SU-DHL-6 (cell line): ENCODE data around the gene ATG2B.

Source experiments
- H2AFZ ChIP-seq: fragments of 200-600 bp; sonication (generic); 2 replicates; pipeline ENCODE4 v1.6.1; 2014; ENCODE audit warnings: low read depth, mild to moderate bottlenecking, moderate library complexity, mixed read lengths, antibody characterized with exemption, low read length; ENCODE audit not compliant: severe bottlenecking
- H3F3A ChIP-seq: fragments of 200-600 bp; shearing (Covaris generic); 2 replicates; pipeline ENCODE4 v1.6.0; 2016; ENCODE audit warnings: antibody characterized with exemption, mild to moderate bottlenecking; ENCODE audit not compliant: insufficient read depth
- H3K27ac ChIP-seq: fragments of 200-600 bp; sonication (generic); 2 replicates; pipeline ENCODE4 v1.5.1; 2016; ENCODE audit warnings: low read depth, mild to moderate bottlenecking, low read length, moderate library complexity, mixed read lengths
- H3K27me3 ChIP-seq: fragments of 200-600 bp; sonication (generic), shearing (Covaris generic); 2 replicates; pipeline ENCODE4 v1.6.0; 2014; ENCODE audit warnings: mild to moderate bottlenecking, low read length
- H3K36me3 ChIP-seq: fragments of 200-600 bp; sonication (generic); 2 replicates; pipeline ENCODE4 v1.6.1; 2014; ENCODE audit warnings: mild to moderate bottlenecking, low read length, mixed read lengths
- H3K4me2 ChIP-seq: fragments of 300-600, 200-600 bp; shearing (Covaris generic), sonication (generic); 2 replicates; pipeline ENCODE4 v1.6.0; 2014; ENCODE audit warnings: low read length, low read depth, mild to moderate bottlenecking; ENCODE audit not compliant: poor library complexity, severe bottlenecking
- H3K4me3 ChIP-seq: fragments of 200-600 bp; sonication (generic); 2 replicates; pipeline ENCODE4 v1.5.1; 2014; ENCODE audit warnings: antibody characterized with exemption, low read length, mild to moderate bottlenecking, mixed read lengths; ENCODE audit not compliant: insufficient read depth, poor library complexity, severe bottlenecking
- H3K79me2 ChIP-seq: fragments of 200-600 bp; sonication (generic); 2 replicates; pipeline ENCODE4 v1.6.1; 2014; ENCODE audit warnings: mild to moderate bottlenecking, low read length, moderate library complexity; ENCODE audit not compliant: insufficient read depth
- H3K9ac ChIP-seq: fragments of 200-600 bp; sonication (generic); 2 replicates; pipeline ENCODE4 v1.7.0; 2014; ENCODE audit warnings: mild to moderate bottlenecking, low read length
- H3K9me2 ChIP-seq: fragments of 200-600 bp; sonication (generic); replicated peaks from 2 replicates; pipeline ENCODE4 v1.6.1; 2014; ENCODE audit warnings: low read length; ENCODE audit not compliant: insufficient read depth
- H3K9me3 ChIP-seq: fragments of 200-600 bp; sonication (generic); 2 replicates; pipeline ENCODE4 v1.6.1; 2014; ENCODE audit warnings: low read length, mixed read lengths; ENCODE audit not compliant: insufficient read depth
- H4K20me1 ChIP-seq: fragments of 200-600 bp; sonication (generic); 2 replicates; pipeline ENCODE4 v1.6.1; 2014; ENCODE audit warnings: low read depth, mild to moderate bottlenecking, antibody characterized with exemption, low read length, moderate library complexity, mixed read lengths
- EZH2phosphoT487 ChIP-seq: fragments of 200-600 bp; sonication (generic), shearing (Covaris generic); conservative IDR thresholded peaks from 2 replicates; pipeline ENCODE4 v1.6.1; 2018; ENCODE audit warnings: mild to moderate bottlenecking, antibody characterized with exemption, low read length, moderate library complexity, mixed read lengths
- TF ChIP-seq, protein P1 (sequence below): fragments of 200-600 bp; sonication (generic); IDR thresholded peaks from one replicate; pipeline ENCODE4 v1.5.1; 2017; ENCODE audit warnings: antibody characterized with exemption, mild to moderate bottlenecking, low read length, moderate library complexity; ENCODE audit not compliant: insufficient read depth, poor library complexity, severe bottlenecking

Gene ATG2B

DNA sequence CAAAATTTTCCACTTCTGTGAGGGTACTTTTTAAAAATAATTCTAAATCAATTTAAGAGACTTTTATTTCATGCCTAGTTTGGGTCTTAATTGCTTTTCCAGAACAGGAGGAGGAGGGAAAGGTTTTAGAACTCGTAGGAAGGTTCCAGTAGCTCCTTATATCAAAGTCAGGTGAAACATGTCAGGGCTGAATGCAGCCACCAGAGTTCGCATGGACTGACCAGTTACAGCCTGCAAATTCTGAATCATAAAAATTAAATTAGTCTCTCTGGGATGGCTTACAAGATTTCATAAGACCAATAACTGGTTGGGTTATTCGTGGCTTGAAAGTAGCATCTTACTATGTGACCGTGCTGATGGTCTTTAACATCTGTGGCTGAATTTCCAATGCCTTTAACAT lies 106.7 kb downstream of the ATG2B start:
- H3K4me2 ChIP-seq = no peak overlapping the region
- no peak overlapping the region for H3K9ac ChIP-seq
- no peaks in the 10 kb centered on the region for H3K79me2 ChIP-seq
- H3K27me3 ChIP-seq = no peaks in the 10 kb centered on the region
- H4K20me1 ChIP-seq = no peaks in the 10 kb centered on the region
- no peak overlapping the region for H3K4me3 ChIP-seq
- H3K27ac ChIP-seq = no peak overlapping the region
- no peak for TF ChIP-seq EZH2phosphoT487
- TF ChIP-seq, protein P1, sequence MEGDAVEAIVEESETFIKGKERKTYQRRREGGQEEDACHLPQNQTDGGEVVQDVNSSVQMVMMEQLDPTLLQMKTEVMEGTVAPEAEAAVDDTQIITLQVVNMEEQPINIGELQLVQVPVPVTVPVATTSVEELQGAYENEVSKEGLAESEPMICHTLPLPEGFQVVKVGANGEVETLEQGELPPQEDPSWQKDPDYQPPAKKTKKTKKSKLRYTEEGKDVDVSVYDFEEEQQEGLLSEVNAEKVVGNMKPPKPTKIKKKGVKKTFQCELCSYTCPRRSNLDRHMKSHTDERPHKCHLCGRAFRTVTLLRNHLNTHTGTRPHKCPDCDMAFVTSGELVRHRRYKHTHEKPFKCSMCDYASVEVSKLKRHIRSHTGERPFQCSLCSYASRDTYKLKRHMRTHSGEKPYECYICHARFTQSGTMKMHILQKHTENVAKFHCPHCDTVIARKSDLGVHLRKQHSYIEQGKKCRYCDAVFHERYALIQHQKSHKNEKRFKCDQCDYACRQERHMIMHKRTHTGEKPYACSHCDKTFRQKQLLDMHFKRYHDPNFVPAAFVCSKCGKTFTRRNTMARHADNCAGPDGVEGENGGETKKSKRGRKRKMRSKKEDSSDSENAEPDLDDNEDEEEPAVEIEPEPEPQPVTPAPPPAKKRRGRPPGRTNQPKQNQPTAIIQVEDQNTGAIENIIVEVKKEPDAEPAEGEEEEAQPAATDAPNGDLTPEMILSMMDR = no peak
- no peaks in the 10 kb centered on the region for H3K9me3 ChIP-seq
- H2AFZ ChIP-seq = no peak overlapping the region
- H3K9me2 ChIP-seq = no peaks in the 10 kb centered on the region
- H3F3A ChIP-seq = no peaks in the 10 kb centered on the region
- no peaks in the 10 kb centered on the region for H3K36me3 ChIP-seq

DNA sequence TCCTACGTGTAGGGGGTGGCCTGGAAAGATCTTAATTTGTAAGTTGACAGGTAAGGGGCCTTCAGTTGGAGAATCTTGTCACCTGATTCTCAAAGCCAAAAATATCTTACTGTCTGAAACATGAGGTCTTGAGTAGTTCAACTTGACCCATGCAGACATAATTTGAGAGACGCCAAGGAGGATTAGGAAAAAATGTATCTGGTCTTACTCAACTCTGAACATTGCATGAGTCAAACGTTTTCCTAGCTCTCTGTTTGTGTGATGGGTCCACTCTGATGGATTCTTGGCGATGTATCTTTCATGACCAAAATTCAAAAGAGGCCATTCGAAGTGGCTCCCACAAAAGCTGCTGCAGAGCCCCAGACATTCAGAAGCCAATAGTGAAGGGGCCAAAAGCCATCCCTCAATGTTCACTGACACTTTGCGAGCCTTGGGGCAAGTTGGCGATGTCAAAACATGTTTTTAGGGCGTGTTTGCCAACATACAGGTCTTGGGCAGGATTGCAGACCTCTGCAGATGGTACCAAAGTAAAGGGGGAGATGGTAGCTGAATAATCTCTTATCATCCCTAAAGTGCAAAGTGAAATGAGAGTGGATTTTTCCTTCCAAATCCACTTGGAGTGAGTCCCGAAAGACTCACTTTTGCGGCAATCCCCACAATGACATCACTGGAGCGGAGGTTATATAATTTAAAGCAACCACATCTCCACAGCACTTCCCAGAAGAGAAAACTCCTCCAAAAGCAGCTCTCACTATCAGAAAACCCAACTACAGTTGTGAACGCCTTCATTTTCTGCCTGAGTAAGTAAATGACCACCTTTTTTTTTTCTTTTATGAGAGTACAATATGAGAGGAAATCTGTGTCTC lies 107.4 kb downstream of the ATG2B start, which contains the start of gene BDKRB1:
TSS of gene BDKRB1 (plus strand) at position 710 of the 866 bp plus-strand sequence. CDS start 7,473 bp downstream, outside the sequence.
- no peak within 1 kb of the TSS for H3K9ac ChIP-seq
- H3K9me2 ChIP-seq = no peaks in the 10 kb centered on the region
- H3K27ac ChIP-seq = no peak within 1 kb of the TSS
- no peaks in the 10 kb centered on the region; the same call in 1 of the 2 replicates for H3K27me3 ChIP-seq
- H2AFZ ChIP-seq = no peak within 1 kb of the TSS
- H3K36me3 ChIP-seq = no peaks in the 10 kb centered on the region
- no peaks in the 10 kb centered on the region for H3K9me3 ChIP-seq
- H3K4me3 ChIP-seq = no peak within 1 kb of the TSS
- H3K79me2 ChIP-seq = no peaks in the 10 kb centered on the region
- H4K20me1 ChIP-seq = no peaks in the 10 kb centered on the region
- no peak for TF ChIP-seq EZH2phosphoT487
- TF ChIP-seq, protein P1 = no peak
- no peak within 1 kb of the TSS for H3K4me2 ChIP-seq
- no peaks in the 10 kb centered on the region for H3F3A ChIP-seq

DNA sequence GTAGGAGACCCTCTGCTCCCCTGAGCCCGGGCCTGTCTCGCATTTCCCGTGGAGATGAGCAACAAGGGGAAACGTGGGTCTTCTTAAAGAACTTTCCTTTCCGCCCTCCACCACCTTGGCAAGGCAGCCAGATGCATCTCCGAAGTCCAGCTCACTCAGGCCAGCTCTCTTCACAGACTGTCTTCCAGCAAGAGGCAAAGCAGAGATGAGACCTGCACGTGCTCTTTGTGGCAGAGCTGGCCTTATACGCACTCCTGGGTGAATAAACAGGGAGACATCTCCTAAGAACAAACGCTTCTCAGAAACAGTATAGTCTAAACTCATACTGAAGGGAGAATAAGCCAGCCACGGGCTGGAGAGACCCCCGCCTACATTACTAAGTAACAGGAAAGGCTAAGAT lies 108.5 kb downstream of the ATG2B start:
- Histone ChIP-seq H3K27ac (no peak overlapping the region), H3K27me3 (no peaks in the 10 kb centered on the region; the same call in 1 of the 2 replicates), H3K4me3 (no peak overlapping the region), H3K4me2 (no peak overlapping the region), H3K9me3 (no peaks in the 10 kb centered on the region), H3K9me2 (no peaks in the 10 kb centered on the region), H2AFZ (no peak overlapping the region), H3F3A (no peaks in the 10 kb centered on the region), H4K20me1 (no peaks in the 10 kb centered on the region), H3K36me3 (no peaks in the 10 kb centered on the region), H3K9ac (no peak overlapping the region), H3K79me2 (no peaks in the 10 kb centered on the region)
- TF ChIP-seq EZH2phosphoT487 = no peak
- TF ChIP-seq, protein P1 = no peak
